ENCODE measurements around the gene HBE1. TPM values are rescaled to one million over a fixed set of nuclear protein-coding genes. Genes with fewer than 3 reads are reported as not detected.

Gene HBE1
- total and polyA plus RNA-seq, 9 of the 15 experiments (the other 6 are each of a cell fraction or from before 2014, with no cell fraction given) = 612 to 10,250 (median 2,181) TPM

DNA sequence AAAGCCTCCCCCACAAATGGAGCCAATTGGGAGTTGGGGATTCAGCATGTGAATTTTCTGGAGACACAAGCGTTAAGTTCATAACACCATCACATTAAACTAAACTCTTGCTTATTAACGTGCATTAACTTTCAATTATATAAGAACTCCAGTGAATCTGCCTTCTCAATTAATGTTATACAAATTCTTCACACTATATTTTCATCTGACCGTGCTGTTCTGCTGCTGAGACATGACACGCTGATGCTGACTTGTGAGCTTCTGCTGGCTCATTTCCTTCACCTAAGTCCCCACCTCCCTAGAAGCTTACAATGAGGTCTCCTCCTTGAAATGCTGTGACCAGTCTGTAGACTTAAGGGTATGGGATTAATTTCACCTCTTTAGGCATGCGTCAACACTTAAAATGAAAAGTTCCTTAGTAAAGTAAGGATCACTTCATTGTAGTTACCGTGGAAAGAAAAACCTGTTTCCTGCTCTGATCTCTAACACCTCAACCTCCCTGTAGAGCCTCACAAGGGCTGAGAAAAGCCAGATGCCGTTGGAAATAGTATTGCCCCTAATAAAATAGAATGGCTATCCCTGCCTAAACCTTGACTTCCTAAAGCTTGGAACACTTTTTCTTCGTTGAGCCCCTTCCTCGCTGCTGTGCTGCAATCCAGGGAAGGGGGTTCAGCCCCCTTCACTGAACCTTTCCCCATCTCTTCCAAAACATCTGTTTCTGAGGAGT is 17.4 kb downstream of the HBE1 start (continued):
- TF ChIP-seq, protein P1, sequence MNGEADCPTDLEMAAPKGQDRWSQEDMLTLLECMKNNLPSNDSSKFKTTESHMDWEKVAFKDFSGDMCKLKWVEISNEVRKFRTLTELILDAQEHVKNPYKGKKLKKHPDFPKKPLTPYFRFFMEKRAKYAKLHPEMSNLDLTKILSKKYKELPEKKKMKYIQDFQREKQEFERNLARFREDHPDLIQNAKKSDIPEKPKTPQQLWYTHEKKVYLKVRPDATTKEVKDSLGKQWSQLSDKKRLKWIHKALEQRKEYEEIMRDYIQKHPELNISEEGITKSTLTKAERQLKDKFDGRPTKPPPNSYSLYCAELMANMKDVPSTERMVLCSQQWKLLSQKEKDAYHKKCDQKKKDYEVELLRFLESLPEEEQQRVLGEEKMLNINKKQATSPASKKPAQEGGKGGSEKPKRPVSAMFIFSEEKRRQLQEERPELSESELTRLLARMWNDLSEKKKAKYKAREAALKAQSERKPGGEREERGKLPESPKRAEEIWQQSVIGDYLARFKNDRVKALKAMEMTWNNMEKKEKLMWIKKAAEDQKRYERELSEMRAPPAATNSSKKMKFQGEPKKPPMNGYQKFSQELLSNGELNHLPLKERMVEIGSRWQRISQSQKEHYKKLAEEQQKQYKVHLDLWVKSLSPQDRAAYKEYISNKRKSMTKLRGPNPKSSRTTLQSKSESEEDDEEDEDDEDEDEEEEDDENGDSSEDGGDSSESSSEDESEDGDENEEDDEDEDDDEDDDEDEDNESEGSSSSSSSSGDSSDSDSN (IDR thresholded peaks at IDR 0.05; ENCODE audit: borderline replicate concordance in 1 of 2, low read depth in 2 of 2, low read length in 2 of 2) = no peak
- TF ChIP-seq FOXP1 (CRISPR knock-in tag; IDR thresholded peaks at IDR 0.05) (no peak), MAZ (CRISPR knock-in tag; conservative IDR thresholded peaks at IDR 0.05 in 1 of 2, IDR thresholded peaks at IDR 0.05 in 1 of 2) (0 out of 4 replicates have a peak, but pooled peaks of 1 of the 2 experiments have one; percentile 25), ZNF561 (CRISPR knock-in tag; conservative IDR thresholded peaks at IDR 0.05) (peak; percentile 57; the same call in 1 of the 2 replicates), ZC3H4 (CRISPR knock-in tag; IDR thresholded peaks at IDR 0.05; ENCODE audit: borderline replicate concordance) (no peak), PPARD (CRISPR knock-in tag; IDR thresholded peaks at IDR 0.05) (no peak), CSDE1 (IDR thresholded peaks at IDR 0.05) (no peak), FOXM1 (IDR thresholded peaks at IDR 0.05; ENCODE audit: low read depth) (no peak), FOXM1 (CRISPR knock-in tag; IDR thresholded peaks at IDR 0.05; ENCODE audit: low read depth) (no peak), HLTF (IDR thresholded peaks at IDR 0.05) (no peak), DNMT1 (IDR thresholded peaks at IDR 0.05) (no peak), SAFB (IDR thresholded peaks at IDR 0.05; ENCODE audit: borderline replicate concordance, low read depth, low read length) (no peak), ZNF146 (CRISPR knock-in tag; IDR thresholded peaks at IDR 0.05; ENCODE audit: unreplicated experiment) (no peak), HDAC3 (IDR thresholded peaks at IDR 0.05; ENCODE audit: borderline replicate concordance, partially characterized antibody) (no peak), SRSF9 (IDR thresholded peaks at IDR 0.05; ENCODE audit: borderline replicate concordance, low read depth, low read length) (no peak), PHB (CRISPR knock-in tag; IDR thresholded peaks at IDR 0.05) (no peak), PYGO2 (tag; IDR thresholded peaks at IDR 0.05) (no peak), ETV1 (tag; conservative IDR thresholded peaks at IDR 0.05; ENCODE audit: low read depth) (no peak), TBP (optimal IDR thresholded peaks at IDR 0.05; ENCODE audit: low read depth, low read length) (no peak)
- TF ChIP-seq, protein P2, sequence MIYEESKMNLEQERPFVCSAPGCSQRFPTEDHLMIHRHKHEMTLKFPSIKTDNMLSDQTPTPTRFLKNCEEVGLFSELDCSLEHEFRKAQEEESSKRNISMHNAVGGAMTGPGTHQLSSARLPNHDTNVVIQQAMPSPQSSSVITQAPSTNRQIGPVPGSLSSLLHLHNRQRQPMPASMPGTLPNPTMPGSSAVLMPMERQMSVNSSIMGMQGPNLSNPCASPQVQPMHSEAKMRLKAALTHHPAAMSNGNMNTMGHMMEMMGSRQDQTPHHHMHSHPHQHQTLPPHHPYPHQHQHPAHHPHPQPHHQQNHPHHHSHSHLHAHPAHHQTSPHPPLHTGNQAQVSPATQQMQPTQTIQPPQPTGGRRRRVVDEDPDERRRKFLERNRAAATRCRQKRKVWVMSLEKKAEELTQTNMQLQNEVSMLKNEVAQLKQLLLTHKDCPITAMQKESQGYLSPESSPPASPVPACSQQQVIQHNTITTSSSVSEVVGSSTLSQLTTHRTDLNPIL (CRISPR knock-in tag; IDR thresholded peaks at IDR 0.05) = 0 out of 2 replicates have a peak, but pooled peaks have one; percentile 24
- TF ChIP-seq, protein P3, sequence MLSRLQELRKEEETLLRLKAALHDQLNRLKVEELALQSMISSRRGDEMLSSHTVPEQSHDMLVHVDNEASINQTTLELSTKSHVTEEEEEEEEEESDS (CRISPR knock-in tag; IDR thresholded peaks at IDR 0.05) = no peak
- TF ChIP-seq, protein P4, sequence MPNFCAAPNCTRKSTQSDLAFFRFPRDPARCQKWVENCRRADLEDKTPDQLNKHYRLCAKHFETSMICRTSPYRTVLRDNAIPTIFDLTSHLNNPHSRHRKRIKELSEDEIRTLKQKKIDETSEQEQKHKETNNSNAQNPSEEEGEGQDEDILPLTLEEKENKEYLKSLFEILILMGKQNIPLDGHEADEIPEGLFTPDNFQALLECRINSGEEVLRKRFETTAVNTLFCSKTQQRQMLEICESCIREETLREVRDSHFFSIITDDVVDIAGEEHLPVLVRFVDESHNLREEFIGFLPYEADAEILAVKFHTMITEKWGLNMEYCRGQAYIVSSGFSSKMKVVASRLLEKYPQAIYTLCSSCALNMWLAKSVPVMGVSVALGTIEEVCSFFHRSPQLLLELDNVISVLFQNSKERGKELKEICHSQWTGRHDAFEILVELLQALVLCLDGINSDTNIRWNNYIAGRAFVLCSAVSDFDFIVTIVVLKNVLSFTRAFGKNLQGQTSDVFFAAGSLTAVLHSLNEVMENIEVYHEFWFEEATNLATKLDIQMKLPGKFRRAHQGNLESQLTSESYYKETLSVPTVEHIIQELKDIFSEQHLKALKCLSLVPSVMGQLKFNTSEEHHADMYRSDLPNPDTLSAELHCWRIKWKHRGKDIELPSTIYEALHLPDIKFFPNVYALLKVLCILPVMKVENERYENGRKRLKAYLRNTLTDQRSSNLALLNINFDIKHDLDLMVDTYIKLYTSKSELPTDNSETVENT (CRISPR knock-in tag; IDR thresholded peaks at IDR 0.05) = no peak

Measured in K562 (cell line).